Neural progenitor cell (in vitro differentiated cells): ENCODE measurements around the gene TMEM45A.

Experiments
- CTCF ChIP-seq: fragments of 200-600 bp; sonication (generic); IDR thresholded peaks from 2 replicates; pipeline ENCODE4 v1.5.1; 2017; ENCODE audit warnings: antibody characterized with exemption, mild to moderate bottlenecking
- EZH2 ChIP-seq: fragments of 200-600 bp; sonication (generic); IDR thresholded peaks from 2 replicates; pipeline ENCODE4 v1.6.1; 2017; ENCODE audit warnings: antibody characterized with exemption, mild to moderate bottlenecking, moderate library complexity
- EZH2phosphoT487 ChIP-seq: fragments of 200-600 bp; sonication (generic); IDR thresholded peaks from 2 replicates; pipeline ENCODE4 v1.6.1; 2017; ENCODE audit warnings: antibody characterized with exemption

GRCh38 chr3:100548053-100548452 lies 55.6 kb downstream of the TMEM45A start:
- TF ChIP-seq EZH2, result no peak
- no peak for TF ChIP-seq CTCF
- TF ChIP-seq EZH2phosphoT487, result no peak
